Osteoblast (primary cell): ENCODE data around the gene NUDCD2. TPM values are rescaled to one million over a fixed set of nuclear protein-coding genes. Genes with fewer than 3 reads are reported as not detected.

Source experiments
- DNase-seq: peaks from one replicate; pipeline ENCODE4 v3.0.0; 2011; ENCODE audit warnings: low spot score, mixed read lengths; ENCODE audit not compliant: insufficient read length; ENCODE audit errors: missing footprints
- H2AFZ ChIP-seq: 2 replicates; pipeline ENCODE4 v1.6.0; 2011; ENCODE audit warnings: mild to moderate bottlenecking, low read length
- H3K27ac ChIP-seq: 2 replicates; pipeline ENCODE4 v1.5.1; 2011; ENCODE audit warnings: mild to moderate bottlenecking, low read depth, low read length, moderate library complexity
- H3K27me3 ChIP-seq: 2 replicates; pipeline ENCODE4 v1.6.0; 2012; ENCODE audit warnings: mild to moderate bottlenecking, control low read depth, inconsistent platforms, low read length, moderate library complexity; ENCODE audit not compliant: insufficient read depth
- H3K36me3 ChIP-seq: 2 replicates; pipeline ENCODE4 v1.5.1; 2011; ENCODE audit warnings: mild to moderate bottlenecking, low read length, control low read depth, moderate library complexity; ENCODE audit not compliant: insufficient read depth
- H3K4me1 ChIP-seq: 2 replicates; pipeline ENCODE4 v1.5.1; 2011; ENCODE audit warnings: mild to moderate bottlenecking, low read length, control low read depth, moderate library complexity; ENCODE audit not compliant: insufficient read depth
- H3K4me2 ChIP-seq: 2 replicates; pipeline ENCODE4 v1.6.0; 2011; ENCODE audit warnings: mild to moderate bottlenecking, low read length; ENCODE audit not compliant: insufficient read depth
- H3K4me3 ChIP-seq: fragments of 200-600 bp; sonication (generic); 3 replicates; pipeline ENCODE4 v1.5.1; 2012; ENCODE audit warnings: mild to moderate bottlenecking, low read length, inconsistent platforms; ENCODE audit not compliant: insufficient read depth
- H3K79me2 ChIP-seq: 2 replicates; pipeline ENCODE4 v1.6.0; 2012; ENCODE audit warnings: mild to moderate bottlenecking, low read length, control low read depth, inconsistent platforms; ENCODE audit not compliant: insufficient read depth
- H3K9me3 ChIP-seq: 2 replicates; pipeline ENCODE4 v1.5.1; 2011; ENCODE audit warnings: low read depth, low read length, control low read depth
- H4K20me1 ChIP-seq: 2 replicates; pipeline ENCODE4 v1.6.0; 2012; ENCODE audit warnings: mild to moderate bottlenecking, low read length, control low read depth; ENCODE audit not compliant: insufficient read depth
- CTCF ChIP-seq: IDR thresholded peaks from 2 replicates; pipeline ENCODE4 v1.5.1; 2011; ENCODE audit warnings: mild to moderate bottlenecking, low read depth, low read length, moderate library complexity; ENCODE audit errors: extremely low read depth
- total RNA-seq: library from RNA; depleted of rRNA; stranded (reverse); fragments of >200 nt; gene quantifications from 2 replicates; pipeline ENCODE4 v1.2.3, GENCODE V29; 2012

NUDCD2 gene
- total RNA-seq, 1 donor, result 7.2 TPM

DNA sequence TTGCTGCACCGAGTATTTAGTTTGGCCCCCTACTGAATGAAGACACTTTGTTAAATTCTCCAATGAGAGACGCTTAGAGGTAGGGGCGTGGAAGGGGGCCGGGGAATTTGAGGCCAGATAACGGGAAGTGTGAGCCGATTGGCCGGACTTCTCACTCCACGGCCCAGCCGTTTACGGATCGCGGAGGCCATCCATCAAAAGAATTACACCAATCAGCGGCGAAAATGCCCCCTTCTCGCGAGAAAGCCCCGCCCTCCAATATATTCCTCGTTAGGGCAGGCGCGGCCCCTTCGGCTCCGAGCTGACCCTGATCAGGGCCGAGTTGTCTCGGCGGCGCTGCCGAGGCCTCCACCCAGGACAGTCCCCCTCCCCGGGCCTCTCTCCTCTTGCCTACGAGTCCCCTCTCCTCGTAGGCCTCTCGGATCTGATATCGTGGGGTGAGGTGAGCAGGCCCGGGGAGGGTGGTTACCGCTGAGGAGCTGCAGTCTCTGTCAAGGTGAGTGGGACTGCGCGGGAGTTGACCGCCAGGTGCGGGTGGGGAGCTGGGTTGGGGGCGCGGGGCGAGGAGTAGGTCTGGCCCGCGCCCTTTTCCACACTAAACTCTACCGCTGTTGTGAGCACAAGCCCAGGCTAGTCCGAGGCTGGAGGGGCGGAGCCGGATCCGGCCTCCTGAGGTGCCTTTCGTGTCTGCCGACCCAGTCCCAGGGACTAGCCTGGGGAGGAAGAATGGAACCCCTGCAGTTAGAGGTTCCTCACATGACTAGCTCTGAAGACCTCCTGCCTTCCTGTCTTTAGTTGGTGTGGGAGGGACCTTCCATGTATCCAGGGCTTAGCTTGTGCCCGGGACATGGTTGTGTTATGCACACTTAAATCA, 22.4 kb downstream of the NUDCD2 start, which contains the start of gene CCNG1:
Gene CCNG1, plus strand, starts transcription at position 287 of the 874 bp plus-strand sequence. CDS start 1,662 bp downstream, outside the sequence.
- peak within 1 kb of the TSS; percentile 99 for H3K4me3 ChIP-seq
- no peak for TF ChIP-seq CTCF
- peak within 1 kb of the TSS; percentile 90 for H2AFZ ChIP-seq
- H3K4me2 ChIP-seq, result peak within 1 kb of the TSS; percentile 93
- no peaks in the 10 kb centered on the region for H3K27me3 ChIP-seq
- peak; percentile 97 for DNase-seq
- peaks cover 28% of the 10 kb centered on the region for H4K20me1 ChIP-seq
- H3K4me1 ChIP-seq, result peaks cover 27% of the 10 kb centered on the region
- H3K36me3 ChIP-seq, result peaks cover 27% of the 10 kb centered on the region
- peak within 1 kb of the TSS; percentile 85 for H3K27ac ChIP-seq
- H3K9me3 ChIP-seq, result no peaks in the 10 kb centered on the region
- peaks cover 40% of the 10 kb centered on the region for H3K79me2 ChIP-seq

DNA sequence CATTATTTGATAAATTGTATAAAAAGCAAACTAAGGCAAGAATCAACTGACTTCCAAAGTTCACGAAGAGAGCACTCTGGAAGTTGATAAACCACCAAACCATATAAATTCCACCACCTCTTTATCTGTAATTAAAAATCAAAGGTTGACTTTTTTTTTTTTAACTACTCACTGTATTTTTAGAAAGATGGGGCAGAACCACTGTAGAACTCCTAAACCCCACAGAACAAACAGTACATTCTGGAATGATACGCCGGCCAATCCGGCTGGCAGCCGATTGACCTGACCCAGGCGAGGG, 22.9 kb downstream of the NUDCD2 start:
- peaks cover 38% of the 10 kb centered on the region for H3K79me2 ChIP-seq
- no peak for DNase-seq
- H4K20me1 ChIP-seq, result peaks cover 28% of the 10 kb centered on the region
- H3K4me2 ChIP-seq, result peak overlapping the region; percentile 93
- TF ChIP-seq CTCF, result no peak
- H3K4me3 ChIP-seq, result peak overlapping the region; percentile 99
- H2AFZ ChIP-seq, result peak overlapping the region; percentile 90
- no peaks in the 10 kb centered on the region for H3K9me3 ChIP-seq
- no peaks in the 10 kb centered on the region for H3K27me3 ChIP-seq
- H3K36me3 ChIP-seq, result peaks cover 21% of the 10 kb centered on the region
- peak overlapping the region; percentile 85 for H3K27ac ChIP-seq
- peaks cover 27% of the 10 kb centered on the region for H3K4me1 ChIP-seq

GRCh38 chr5:163436515-163436914, 23.4 kb downstream of the NUDCD2 start:
- H3K4me2 ChIP-seq, result peak overlapping the region; percentile 93

More at GRCh38 chr5:163436515-163436914, 23.4 kb downstream of the NUDCD2 start:
- Histone ChIP-seq H3K9me3 (no peaks in the 10 kb centered on the region), H3K79me2 (peaks cover 38% of the 10 kb centered on the region), H2AFZ (peak overlapping the region; percentile 90), H3K4me3 (peak overlapping the region; percentile 99), H4K20me1 (peaks cover 28% of the 10 kb centered on the region), H3K36me3 (peaks cover 16% of the 10 kb centered on the region), H3K4me1 (peaks cover 27% of the 10 kb centered on the region), H3K27ac (no peak overlapping the region), H3K27me3 (no peaks in the 10 kb centered on the region)
- no peak for DNase-seq
- no peak for TF ChIP-seq CTCF
